ES-I3 (cell line): ENCODE results near the gene PDE1A.

ENCODE experiments used
- H3K36me3 ChIP-seq: 2 replicates; pipeline ENCODE4 v1.6.1; 2013; ENCODE audit warnings: mild to moderate bottlenecking, low read length, control low read depth, moderate library complexity; ENCODE audit not compliant: insufficient read depth
- H3K4me1 ChIP-seq: 2 replicates; pipeline ENCODE4 v1.6.1; 2013; ENCODE audit warnings: mild to moderate bottlenecking, control low read depth, low read length; ENCODE audit not compliant: insufficient read depth
- H3K9ac ChIP-seq: 2 replicates; pipeline ENCODE4 v1.6.1; 2013; ENCODE audit warnings: low read depth, mild to moderate bottlenecking, low read length, moderate library complexity
- H3K9me3 ChIP-seq: 2 replicates; pipeline ENCODE4 v1.6.1; 2013; ENCODE audit warnings: mild to moderate bottlenecking, low read length, moderate library complexity; ENCODE audit not compliant: control insufficient read depth, insufficient read depth

PDE1A gene

DNA sequence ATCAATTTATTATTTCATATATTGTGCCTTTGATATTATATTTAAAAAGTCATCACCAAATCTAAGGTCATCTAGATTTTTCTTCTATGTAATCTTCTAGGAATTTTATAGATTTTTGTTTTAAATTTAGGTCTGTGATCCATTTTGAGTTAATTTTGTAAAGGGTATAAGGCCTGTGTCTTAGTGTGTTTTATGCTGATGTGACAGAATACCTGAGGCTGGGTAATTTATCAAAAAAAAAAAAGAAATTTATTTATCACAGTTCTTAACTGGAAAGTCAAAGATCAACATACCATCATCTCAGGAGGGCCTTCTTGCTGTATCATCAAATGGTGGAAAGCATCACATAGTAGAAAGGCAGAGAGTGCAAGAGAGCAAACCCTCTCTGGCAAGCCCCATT, 216.2 kb downstream of the PDE1A start:
- Histone ChIP-seq H3K36me3 (no peaks in the 10 kb centered on the region), H3K9ac (no peak overlapping the region), H3K9me3 (no peaks in the 10 kb centered on the region), H3K4me1 (no peaks in the 10 kb centered on the region)

- H3K36me3 ChIP-seq = no peaks in the 10 kb centered on the region
- no peaks in the 10 kb centered on the region for H3K9me3 ChIP-seq
- H3K4me1 ChIP-seq = no peaks in the 10 kb centered on the region
- no peak overlapping the region for H3K9ac ChIP-seq
Observed at GRCh38 chr2:182208421-182208820, 218.4 kb downstream of the PDE1A start.

DNA sequence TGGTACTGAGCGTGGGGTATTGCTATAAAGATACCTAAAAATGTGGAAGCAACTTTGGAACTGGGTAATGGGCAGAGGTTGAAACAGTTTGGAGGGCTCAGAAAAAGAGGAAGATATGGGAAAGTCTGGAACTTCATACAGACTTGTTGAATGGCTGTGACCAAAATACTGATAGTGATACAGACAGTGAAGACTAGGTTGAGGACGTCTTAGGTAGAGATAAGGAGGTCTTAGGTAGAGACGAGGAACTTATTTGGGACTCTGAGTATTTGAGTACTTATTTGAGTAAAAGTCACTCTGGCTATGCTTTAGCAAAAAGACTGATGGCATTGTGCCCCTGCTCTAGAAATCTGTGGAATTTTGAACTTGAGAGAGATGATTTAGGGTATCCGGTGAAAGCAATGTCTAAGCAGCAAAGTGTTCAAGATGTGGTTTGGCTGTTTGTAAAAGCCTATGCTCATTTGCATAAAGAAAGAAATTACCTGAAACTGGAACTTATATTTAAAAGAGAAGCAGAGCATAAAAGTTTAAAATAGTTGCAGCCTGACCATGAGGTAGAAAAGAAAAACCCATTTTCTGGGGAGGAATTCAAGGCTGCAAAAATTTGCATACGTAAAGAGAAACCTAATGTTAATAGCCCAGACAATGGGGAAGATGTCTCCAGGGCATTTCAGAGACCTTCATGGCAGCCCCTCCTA, 219.6 kb downstream of the PDE1A start:
- Histone ChIP-seq H3K4me1 (no peaks in the 10 kb centered on the region), H3K36me3 (no peaks in the 10 kb centered on the region), H3K9ac (no peak overlapping the region)

DNA sequence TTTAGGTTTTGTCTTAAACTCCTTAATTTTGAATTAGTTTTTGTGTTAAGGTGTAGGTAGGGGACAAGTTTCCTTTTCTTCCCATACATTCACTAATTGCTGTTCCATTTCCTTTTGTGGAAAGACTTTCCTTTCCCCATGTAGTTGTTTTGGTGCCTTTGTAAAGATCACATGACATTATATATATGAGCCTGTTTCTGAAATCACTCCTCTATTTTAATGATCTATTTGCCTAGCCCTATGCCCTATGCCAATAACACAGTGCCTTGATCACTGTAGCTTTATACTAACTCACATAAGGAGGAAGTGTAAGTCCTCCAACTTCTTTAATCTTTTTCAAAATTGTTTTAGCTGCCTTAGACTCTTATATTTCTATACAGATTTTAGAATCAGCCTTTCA, 229.3 kb downstream of the PDE1A start:
- no peaks in the 10 kb centered on the region for H3K9me3 ChIP-seq
- H3K36me3 ChIP-seq = no peaks in the 10 kb centered on the region
- no peak overlapping the region for H3K9ac ChIP-seq
- no peaks in the 10 kb centered on the region for H3K4me1 ChIP-seq

More for the DNA sequence above, 219.6 kb downstream of the PDE1A start:
- H3K9me3 ChIP-seq = no peaks in the 10 kb centered on the region

- Histone ChIP-seq H3K4me1 (no peaks in the 10 kb centered on the region), H3K9me3 (no peaks in the 10 kb centered on the region), H3K36me3 (no peaks in the 10 kb centered on the region), H3K9ac (no peak overlapping the region)
Observed at GRCh38 chr2:182193291-182193690, 233.5 kb downstream of the PDE1A start.

GRCh38 chr2:182191061-182191460, 235.8 kb downstream of the PDE1A start:
- no peaks in the 10 kb centered on the region for H3K9me3 ChIP-seq

DNA sequence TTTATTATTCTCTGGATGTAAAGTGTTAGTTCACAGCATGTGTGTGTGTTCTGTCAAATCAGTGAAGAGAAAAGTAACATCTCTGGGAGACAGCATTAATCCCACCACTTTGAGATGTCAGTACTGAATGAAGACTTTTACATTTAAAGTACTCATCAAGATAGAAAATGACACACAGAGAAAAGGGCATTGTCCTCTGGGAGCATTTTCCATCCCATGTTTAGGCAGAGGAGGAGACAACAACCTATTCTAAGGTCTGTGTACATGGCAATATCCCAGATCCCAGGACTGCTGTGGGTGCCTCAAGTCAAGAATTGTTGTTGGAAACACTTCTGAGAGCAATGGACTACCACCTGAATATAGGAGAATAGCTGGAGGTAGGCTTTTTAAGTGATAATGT, 239.7 kb downstream of the PDE1A start:
- Histone ChIP-seq H3K4me1 (no peaks in the 10 kb centered on the region), H3K9ac (no peak overlapping the region), H3K9me3 (no peaks in the 10 kb centered on the region), H3K36me3 (no peaks in the 10 kb centered on the region)

More at GRCh38 chr2:182191061-182191460, 235.8 kb downstream of the PDE1A start:
- no peaks in the 10 kb centered on the region for H3K4me1 ChIP-seq
- H3K36me3 ChIP-seq = no peaks in the 10 kb centered on the region
- no peak overlapping the region for H3K9ac ChIP-seq

DNA sequence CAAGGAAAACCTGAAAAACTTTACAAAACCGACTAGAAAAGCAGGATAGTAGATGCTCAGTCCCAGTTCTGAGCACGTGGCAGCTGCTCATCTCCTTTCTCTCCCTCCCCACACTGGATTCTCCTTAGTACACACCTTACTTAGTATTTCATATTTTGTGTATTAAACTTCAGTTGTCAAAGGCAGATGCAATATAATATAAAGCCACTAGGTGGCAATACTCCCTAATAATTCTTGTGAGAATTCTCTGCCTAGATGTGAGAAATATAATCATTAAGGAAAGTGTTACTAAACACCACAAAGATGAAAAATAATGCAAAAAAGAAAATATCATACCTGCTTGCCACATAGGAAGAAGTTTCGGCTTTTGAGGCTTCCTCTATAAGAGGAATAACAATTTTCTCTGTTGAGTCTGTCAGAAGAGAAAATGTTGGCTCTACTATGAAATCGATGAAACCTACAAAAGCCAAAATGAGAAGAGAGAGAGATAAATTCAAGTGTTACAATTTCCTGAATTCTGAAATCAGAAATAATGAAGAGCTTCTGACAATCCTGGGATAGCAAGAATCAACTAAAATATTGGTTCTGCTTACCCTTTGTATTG, 240.6 kb downstream of the PDE1A start:
- no peaks in the 10 kb centered on the region for H3K36me3 ChIP-seq
- no peak overlapping the region for H3K9ac ChIP-seq
- H3K9me3 ChIP-seq = no peaks in the 10 kb centered on the region
- no peaks in the 10 kb centered on the region for H3K4me1 ChIP-seq

DNA sequence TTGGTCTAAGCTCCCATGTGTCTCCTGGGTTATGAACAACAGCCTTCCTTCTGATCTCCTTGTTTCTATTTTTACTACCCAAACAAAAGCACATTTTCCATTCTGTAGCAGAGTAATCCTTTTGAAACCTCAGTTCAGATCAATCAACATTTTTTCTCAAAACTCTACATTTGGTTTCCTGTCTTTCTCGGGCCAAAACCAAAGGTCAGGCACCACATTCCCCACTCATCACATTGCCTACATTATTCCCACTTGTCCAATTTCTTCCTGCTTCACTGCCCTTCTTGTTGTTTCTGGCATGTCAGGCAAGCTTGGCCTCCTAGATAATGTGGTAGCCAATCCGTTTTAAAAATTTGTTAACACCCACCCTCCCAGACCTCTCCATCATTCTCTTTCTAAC, 244.4 kb downstream of the PDE1A start:
- H3K9me3 ChIP-seq = no peaks in the 10 kb centered on the region
- no peak overlapping the region for H3K9ac ChIP-seq
- no peaks in the 10 kb centered on the region for H3K36me3 ChIP-seq
- no peaks in the 10 kb centered on the region for H3K4me1 ChIP-seq

DNA sequence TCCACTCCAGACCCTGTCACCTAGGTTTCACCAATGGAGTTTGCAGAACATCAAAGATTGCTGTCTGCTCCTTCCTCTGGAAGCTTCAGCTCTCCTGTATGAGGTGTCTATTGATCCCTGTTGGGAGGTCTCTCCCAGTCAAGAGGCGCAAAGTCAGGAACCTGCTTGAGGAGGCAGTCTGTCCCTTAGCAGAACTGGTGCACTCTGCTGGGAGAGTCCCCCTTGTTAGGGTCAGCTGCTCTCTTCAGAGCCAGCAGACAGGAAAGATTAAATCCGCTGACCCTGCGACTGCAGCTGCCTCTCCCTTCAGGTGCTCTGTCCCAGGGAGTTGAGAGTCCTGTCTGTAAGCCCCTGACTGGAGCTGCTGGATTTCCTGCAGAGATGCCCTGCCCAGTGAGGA, 245.5 kb downstream of the PDE1A start:
- Histone ChIP-seq H3K9me3 (no peaks in the 10 kb centered on the region), H3K9ac (no peak overlapping the region), H3K36me3 (no peaks in the 10 kb centered on the region), H3K4me1 (no peaks in the 10 kb centered on the region)

- Histone ChIP-seq H3K36me3 (no peaks in the 10 kb centered on the region), H3K4me1 (no peaks in the 10 kb centered on the region), H3K9me3 (no peaks in the 10 kb centered on the region), H3K9ac (no peak overlapping the region)
Observed at GRCh38 chr2:182179176-182179575, 247.7 kb downstream of the PDE1A start.

GRCh38 chr2:182173944-182174622, 252.8 kb downstream of the PDE1A start:
- Histone ChIP-seq H3K36me3 (no peaks in the 10 kb centered on the region), H3K4me1 (no peaks in the 10 kb centered on the region)

DNA sequence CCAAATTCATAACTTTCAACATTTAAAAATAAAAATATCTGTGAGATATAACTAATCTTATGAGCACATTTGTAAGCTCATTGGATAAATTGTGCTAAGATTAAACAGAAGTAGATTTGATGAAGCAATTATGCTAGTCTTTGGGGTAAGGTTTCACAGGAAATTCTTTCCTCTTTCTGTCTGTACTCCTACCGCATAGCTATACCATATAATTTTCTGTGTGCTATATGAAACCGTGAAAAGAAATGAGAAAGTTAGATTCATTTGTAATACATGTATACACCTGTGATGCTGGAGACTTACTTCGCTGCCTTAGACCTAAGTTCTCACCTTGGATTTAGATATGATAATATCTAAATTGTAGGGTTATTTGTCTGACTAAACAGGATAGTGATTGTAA, 256.5 kb downstream of the PDE1A start:
- H3K4me1 ChIP-seq = no peaks in the 10 kb centered on the region
- no peaks in the 10 kb centered on the region for H3K9me3 ChIP-seq
- no peaks in the 10 kb centered on the region for H3K36me3 ChIP-seq
- no peak overlapping the region for H3K9ac ChIP-seq

More at GRCh38 chr2:182173944-182174622, 252.8 kb downstream of the PDE1A start:
- Histone ChIP-seq H3K9me3 (no peaks in the 10 kb centered on the region), H3K9ac (no peak overlapping the region)

DNA sequence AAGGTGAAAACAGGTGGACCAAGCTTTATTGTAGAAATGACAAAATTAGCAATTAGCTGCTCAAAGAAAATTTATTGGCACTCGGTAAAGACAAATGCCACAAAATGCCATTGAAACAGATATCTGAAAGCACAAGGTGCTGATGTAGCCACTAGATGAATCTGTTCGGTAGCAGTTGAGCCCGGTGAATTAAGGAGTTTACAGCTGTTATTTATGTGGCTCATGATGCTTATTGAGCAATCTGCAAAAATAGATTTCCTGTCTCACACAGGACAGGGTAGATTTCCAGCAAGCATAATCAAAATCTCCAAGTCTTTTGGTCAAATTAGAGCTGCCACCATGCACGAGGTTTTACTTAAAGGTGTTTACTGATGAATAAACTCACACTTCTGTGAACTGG, 259.0 kb downstream of the PDE1A start:
- no peaks in the 10 kb centered on the region for H3K4me1 ChIP-seq
- no peaks in the 10 kb centered on the region for H3K36me3 ChIP-seq
- H3K9me3 ChIP-seq = no peaks in the 10 kb centered on the region
- H3K9ac ChIP-seq = no peak overlapping the region

- Histone ChIP-seq H3K9ac (no peak overlapping the region), H3K9me3 (no peaks in the 10 kb centered on the region), H3K4me1 (no peaks in the 10 kb centered on the region), H3K36me3 (no peaks in the 10 kb centered on the region)
Observed at GRCh38 chr2:182166841-182167240, 260.0 kb downstream of the PDE1A start.
